GM19240 (cell line): ENCODE measurements around the gene FERMT2.
"Not testable (repeated sequence)": the region's sequence is repeated elsewhere in the genome, so short reads cannot be mapped to it uniquely, and the experiment has no call there.

Source experiments
- DNase-seq: peaks from one replicate; pipeline ENCODE4 v3.0.0; 2011; ENCODE audit warnings: low spot score; ENCODE audit not compliant: insufficient read length

FERMT2 gene

DNA sequence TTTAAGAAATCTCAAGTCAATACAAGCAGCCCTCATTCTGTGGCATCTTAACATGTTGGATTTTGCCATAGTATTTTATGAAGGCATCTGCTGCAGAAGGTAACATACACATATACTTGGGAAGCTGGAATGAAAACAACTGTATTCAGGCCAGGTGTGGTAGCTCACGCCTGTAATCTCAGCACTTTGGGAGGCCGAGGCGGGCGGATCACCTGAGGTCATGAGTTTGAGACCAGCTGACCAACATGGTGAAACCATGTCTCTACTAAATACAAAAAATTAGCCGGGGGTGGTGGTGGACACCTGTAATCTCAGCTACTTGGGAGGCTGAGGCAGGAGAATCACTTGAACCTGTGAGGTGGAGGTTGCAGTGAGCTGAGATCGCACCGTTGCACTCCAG is 86.0 kb downstream of the FERMT2 start:
- DNase-seq: not testable (repeated sequence)

DNA sequence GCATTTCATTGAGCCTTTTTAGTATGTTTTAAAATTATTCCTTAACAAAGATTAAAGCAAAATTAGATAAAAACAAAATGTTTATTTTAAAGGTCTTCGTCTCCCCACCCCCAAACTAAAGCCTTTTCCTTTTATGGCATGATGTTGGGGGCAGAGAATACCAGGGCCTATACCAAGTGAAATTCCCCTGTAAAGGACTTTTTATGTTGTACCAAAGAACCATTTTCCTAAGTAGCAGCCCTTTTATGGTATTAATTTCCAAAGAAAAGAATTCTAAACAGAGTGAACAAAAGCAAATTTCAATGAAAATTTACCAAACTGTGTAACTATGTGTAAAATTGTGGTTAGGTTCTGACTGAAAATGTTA is 87.5 kb downstream of the FERMT2 start:
- DNase-seq: no peak

DNA sequence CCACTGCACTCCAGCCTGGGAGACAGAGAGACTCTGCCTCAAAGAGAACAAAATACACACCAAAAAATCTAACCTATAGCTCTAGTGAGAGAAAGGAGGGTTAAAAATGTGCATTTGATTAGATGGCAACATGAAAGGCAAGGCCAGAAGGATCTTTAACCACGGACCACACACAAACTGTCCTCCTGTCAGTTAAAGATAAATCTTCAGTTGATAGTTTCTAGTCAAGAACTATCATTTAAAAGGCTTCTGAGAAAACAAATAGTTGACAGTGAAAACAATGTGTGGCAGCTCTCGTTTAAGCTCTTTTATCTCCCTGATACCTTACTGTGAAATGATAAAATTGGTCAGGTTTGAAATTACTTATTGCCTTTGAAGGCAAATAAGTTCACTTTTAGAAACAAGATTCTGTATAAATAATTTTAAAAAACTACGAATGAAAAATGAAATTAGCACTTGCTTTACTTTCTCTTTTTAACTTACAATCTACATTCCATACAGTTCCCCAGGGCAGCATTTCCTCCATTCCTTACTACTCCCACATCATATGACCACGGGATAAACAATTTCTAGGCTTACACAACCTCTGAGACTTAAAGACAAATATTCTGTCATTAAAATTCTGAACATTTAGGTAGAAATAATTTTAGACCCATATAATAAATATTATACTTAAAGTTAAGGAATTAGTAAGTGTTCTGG is 88.1 kb downstream of the FERMT2 start:
- no peak for DNase-seq

DNA sequence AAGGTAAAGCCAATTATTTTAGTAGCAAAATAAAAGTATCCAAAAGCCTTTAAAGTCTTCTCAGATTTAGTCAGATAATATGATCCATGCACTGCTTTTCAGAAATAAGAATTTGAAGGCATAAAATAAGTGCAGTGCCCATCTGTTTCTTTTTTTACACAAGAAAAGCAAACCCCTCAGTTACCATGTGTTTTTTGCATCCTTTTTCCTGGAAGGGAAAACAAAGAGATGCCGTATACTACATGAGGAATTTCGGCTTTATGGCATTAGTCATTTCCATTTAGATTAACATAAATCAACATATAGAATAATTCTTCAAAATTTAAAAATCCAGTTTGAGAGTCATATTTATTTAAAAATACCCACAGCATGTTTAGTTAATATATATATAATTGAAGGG is 89.4 kb downstream of the FERMT2 start:
- no peak for DNase-seq

DNA sequence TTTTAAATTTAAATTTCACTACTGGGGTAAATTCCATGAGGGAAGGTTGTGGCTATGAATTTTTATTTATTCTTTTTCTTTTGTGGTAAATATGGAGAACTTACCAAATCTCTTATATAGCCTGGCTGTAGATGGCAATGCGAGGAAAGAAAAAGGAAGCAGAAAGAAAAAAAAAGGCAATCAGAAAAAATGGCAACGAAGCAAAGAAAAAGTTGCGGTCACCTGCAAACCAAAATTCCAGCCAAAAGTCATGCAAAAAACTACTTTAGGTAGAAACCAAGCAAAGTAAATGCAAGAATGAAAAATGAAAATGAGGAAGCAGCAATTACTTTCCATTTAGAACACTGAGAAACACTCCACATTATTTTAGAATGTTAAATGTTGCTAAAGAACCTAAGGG is 89.9 kb downstream of the FERMT2 start:
- DNase-seq: no peak

DNA sequence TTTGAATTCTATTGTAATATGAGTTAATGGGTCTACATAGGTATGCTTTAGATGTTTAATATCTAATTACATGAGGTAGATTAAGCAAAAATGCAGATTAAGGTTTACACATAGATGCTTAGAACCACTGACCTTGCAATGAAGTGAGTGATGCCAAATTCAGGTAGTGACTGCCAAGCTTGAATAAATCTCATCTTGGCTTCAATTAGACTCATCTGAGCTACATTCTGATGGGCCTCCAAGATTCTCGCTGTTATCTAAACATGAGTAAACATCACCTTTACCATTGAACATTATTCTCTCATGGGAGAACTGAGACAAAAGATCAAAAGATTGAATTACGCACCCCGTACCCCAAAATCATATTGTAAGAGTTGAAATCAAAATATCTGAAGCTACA is 90.6 kb downstream of the FERMT2 start:
- DNase-seq: no peak

DNA sequence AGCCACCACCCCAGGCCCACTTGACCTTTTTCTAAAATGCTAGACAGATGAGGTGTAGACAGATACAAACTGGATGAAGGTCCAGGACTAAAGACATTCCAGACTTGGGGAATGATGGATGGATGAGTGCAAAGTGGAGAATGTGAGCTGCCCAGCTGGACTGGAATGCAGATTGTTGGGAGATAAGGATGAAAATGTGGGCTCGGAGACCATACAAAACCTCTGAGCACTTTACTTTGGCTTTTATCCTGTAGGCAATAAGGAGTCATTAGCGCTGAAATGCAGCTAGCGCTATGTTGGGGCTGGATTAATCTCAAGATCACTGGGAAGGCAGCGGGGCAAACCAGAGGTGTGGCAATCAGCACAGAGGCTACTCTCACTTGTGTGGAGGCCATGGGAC is 94.7 kb downstream of the FERMT2 start:
- DNase-seq: no peak

DNA sequence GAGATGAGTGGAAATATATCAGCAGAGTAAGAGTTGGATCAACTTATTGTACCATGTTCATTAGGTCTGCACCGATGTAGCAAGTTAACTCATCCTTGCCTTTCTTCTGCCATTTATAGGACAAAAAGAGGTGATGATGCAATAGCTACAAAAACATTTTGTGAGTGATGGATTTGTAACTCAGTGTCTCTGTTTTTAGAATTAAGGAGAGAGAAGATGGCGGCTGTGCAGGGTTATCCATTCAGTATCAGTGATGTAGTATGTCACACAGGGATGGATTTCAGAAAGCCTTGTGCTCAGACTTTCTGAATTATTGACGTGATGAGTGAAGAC is 97.4 kb downstream of the FERMT2 start:
- no peak for DNase-seq

DNA sequence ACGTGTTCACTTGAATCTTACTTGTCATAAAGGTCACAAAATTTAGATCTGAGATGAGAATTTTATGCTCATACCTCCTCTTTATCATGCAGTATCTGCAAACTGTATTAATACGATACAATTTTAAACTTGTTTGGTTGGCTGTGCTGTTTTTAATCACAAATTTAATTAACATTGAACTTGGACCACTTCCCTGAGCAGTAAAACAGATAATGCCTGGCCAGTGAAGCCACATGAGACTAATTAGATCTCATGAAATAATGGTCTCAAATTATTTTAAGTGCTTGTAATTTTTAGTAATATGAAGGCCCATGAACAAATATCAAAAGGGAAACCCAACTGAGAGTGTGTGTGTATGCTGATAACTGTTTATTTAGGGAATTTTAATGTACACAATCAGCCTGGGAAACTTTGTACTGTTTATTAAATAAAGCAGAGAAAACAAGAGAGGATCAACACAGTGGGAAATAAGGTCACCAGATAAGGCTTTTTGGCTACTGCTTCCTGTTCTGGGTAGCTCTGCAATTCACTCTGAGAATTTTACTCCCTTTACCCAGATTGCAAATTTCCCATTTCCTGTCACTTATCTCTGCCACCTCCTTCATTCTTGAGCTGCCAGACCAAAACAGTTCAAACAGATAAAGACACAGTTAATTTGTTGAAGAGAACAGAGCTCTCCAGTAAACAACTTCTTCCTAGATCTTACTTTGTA is 97.9 kb downstream of the FERMT2 start:
- no peak for DNase-seq

DNA sequence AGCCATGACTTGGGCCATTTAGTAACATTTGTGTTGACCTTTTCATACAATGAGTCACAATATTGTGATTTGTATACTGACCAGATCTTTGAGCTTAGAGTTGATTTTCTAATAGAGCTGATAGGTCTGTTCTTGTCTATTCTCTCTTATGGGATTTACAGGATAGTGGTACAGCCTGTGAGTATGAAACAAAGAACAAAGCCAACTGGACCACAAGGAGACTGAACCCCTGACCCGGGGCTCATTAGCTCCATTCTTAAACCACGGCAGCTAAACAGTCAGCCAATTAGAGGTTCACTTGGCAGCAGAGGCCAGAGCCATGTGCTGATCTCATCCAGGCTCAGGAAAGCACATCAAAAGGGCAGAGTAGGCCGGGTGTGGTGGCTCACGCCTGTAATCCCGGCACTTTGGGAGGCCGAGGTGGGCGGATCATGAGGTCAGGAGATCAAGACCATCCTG is 100.4 kb downstream of the FERMT2 start:
- no peak for DNase-seq

DNA sequence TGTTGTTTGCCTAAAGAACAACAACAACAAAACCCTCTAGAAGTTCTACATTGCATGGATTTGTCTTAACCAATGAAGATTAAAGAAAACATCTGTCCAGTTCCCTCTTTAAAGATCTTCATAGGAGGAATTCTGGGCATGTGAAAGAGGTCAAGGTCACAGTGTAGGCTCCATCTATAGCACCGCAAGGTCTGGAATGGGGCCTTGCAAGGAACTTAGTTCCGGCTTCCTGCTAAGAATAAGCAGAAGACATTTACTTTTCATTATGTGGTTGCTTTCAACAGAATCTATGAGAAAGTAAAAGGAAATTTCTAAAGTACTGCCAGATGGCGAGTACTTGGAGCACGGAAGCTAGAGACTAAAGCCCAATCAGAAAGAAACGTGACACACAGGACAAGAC is 102.2 kb downstream of the FERMT2 start:
- no peak for DNase-seq

DNA sequence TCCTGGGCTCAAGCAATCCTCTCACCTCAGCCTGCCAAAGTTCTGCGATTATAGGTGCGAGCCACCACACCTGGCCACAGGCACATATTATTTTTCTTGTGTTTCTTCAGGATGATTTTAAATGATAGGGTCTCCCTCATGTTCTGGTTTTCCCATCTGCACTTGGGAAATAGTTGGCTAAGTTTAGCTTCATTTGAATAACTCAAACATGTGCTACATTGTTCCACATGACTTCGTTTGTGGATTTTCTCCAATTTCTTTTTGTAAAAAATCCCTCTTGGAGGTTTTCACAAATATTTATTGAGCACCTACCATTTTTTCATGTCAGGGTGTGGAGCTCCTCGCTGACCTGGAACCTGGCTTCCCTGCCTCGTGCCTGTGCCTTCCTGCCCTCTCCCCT is 104.3 kb downstream of the FERMT2 start:
- no peak for DNase-seq

DNA sequence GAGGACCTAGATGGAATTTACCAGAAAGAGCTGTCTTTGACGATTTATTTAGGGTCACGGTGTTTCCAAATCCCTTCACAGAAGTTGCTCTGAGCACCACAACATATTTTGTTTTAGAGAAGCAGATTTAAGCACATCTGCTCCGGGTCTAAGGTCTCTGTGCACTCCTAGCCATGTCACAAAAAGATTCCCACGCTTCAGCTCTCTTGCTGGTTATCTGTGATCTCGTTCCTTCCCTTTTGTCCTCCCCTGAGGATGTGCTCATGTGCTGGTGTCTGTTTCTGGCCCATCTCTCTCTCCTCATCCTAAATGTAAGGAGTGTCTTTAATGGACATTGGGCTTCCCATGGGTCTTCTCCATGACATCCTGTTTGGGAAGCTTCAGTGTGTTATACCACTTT is 105.8 kb downstream of the FERMT2 start:
- DNase-seq: no peak

DNA sequence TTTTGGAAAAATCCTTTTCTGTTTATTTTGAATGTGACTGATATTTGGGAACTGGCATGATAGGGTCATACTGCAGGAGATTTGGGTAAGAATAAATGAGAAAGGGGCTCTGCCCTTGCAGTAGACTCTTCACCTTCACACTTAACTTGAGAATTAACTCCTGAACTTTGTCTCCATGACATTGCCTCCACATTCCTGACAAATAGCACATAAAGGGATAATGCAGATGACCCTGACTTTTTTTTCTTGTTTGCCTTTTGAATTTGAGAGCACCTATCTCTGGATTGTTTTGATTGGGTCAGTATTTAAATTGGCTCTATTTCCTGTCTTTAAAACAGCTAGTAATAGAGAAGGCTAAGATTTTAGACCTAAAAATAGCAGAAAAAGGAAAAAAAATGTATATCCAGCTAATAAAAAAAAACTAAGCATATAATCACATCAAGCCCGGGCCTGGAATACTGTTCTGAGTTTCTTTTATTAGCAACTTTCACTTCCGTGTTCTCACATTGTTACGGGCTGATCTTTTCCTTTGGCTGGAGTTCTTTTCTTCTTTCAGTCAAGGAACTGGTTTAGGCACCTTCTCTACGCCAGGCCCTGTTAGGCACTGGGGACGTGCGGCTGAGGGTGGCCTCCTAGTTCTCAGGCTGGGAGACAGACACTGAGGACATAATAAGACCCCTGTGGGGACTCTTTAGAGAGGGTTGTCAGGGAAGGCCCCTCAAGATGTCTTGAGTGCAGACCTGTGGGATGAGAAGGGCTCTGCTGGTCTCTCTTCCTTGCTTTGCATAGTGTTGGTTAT is 106.4 kb downstream of the FERMT2 start:
- DNase-seq: no peak

DNA sequence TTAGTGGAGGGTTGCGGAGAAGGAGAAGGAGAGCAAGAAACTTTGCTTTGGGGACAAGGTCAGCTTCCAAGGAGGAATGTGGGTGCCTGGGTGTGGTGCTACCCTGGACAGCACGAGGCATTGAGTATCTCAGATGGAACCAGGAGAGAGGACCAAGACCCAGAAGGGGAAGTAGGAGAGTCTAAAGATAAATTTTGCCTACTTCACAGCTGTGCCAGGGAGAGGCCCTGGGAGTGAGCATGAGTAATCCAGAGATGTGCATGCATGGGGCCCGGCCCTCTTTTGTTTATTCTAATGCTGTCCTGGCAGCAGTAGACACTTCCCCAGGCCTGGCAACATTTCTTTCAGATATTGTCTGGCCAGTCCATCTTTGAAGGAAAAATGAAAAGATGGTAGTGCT is 110.0 kb downstream of the FERMT2 start:
- DNase-seq: no peak

DNA sequence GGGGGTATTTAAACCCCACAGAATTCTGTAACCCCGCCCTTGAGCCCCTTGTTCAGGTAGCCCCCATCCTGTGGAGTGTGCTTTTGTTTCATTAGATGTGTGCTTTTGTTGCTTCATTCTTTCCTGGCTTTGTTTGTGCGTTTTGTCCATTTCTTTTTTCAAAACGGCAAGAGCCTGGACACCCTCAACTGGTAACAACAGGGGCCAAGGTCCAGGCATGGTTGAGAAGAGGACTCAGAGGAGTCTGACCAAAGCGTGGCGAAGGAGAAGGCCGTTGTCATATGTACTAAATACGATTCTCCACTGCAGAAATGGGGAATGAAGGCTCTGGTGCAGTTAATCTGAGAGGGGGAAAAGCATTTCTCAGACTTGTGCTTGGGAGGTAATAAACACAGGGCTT is 113.4 kb downstream of the FERMT2 start:
- DNase-seq: no peak

DNA sequence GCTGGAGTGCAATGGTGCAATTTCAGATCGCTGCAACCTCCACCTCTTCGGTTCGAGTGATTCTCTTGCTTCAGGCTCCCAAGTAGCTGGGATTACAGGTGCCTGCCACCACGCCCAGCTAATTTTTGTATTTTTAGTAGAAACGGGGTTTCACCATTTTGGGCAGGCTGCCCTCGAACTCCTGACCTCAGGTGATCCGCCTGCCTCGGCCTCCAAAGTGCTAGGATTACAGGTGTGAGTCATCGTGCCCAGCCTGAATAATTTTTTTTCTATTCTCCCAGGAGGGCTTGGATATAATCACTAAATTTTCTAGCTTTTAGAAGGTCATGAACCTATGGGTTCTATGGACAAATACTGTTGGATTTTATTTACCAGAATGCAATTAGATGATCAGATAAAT is 114.8 kb downstream of the FERMT2 start:
- DNase-seq: no peak

DNA sequence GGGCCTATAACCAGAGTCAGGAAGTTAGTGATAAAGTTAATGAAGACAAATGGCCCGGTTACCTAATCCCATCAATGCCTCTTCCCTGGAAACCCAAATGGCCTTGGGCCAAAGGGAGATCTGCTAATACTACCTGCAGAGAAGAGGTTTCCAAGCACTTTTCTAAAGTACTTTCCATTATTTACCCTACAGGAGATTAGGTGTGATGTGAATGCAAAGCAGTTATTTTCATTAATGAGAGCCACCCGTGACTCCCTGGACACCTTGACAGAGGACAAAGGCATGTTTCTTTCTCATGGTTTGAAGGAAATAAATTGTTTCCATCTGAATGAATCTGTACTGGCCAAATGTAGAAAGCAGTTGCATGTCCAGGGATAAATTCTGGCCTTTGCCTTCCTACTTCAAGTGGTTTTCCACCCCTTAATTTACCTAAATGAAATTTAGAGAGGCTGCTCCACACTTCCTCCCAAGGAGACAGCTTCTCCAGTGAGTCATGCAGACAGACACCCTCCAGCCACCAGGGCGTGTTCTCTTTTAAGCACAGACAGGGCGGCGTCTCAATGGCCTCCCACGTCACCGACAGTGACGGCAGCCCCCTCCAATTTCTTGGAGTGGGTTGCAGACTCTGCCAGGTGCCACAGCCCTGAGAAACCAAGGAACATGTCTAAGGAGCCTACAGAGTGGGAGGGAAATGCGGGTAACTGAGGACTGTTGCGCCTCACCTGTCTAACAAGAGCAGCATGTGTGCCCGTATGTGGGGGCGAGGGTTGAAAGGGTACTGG is 115.5 kb downstream of the FERMT2 start:
- no peak for DNase-seq

DNA sequence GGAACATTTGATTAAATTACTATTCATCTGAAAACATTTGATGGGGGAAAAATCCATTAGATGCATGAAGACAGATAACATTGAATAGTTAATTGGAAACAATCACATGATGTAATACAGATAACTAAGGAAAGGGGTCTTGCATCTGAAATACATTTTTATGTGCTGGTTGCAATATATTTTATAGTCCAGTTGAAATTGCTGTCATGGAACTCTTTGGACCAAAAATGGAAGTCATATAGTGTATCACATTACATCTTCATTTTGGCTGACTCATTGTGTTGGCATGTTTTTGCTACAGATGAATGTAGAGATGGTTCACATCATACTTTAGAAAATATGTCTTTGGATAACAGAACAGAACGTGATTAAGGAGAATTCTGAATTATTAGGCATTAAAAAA is 116.4 kb downstream of the FERMT2 start:
- DNase-seq: no peak

DNA sequence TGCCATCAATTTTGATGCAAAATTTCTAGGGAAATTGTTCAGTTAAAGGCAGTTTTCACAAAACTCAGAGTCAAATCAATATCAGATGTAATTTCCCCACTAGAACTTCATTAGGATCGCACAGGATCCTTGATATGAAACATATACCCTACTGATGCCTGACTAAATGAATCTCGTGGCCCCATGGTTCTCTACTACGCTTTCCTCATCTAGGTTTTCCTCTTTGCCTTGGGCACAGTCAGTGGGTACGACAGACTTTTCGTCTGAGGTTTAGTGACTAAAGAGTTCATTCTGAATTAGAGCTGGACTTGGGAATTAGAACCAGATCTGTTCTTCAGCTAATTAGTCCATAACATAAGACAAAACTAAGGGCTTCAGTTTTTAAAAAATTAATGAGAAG is 117.0 kb downstream of the FERMT2 start:
- no peak for DNase-seq

DNA sequence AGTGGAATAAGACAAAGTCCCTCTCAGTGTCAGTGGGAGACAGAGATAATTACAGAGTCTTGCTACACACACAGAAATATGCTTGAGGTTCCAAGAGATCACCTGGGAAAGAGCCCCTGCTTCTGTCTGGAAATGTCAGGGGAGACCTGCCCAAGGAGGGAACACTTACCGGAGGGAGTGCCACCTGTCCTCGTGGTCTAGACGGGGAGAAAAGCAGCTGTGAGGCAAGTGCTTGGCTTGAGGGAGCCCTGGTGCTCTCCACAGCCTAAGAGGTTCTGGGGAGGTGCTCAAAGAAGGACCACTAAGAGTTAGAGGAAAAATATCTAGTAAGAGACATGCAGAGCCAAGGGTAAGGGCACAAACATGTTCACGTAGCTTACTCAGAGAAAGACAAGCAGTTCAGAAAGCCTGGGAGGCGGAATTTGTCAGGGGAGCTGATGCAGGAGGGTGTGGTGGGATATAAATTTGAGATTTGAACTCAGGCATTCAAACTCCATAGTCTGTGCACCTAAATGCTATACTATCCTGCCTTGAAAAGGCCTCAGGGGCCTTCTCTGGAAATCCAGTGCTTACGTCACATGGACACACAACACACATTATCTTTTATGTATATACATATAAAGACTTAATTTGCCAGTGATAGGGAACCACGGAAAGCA is 121.2 kb downstream of the FERMT2 start:
- no peak for DNase-seq
